ENCODE data around the gene EML6.

Gene EML6

GRCh38 chr2:54950811-54951210 is 227.3 kb downstream of the EML6 start:
- no peak for DNase-seq

GRCh38 chr2:54952425-54952824 is 229.0 kb downstream of the EML6 start:
- no peak for DNase-seq

DNA sequence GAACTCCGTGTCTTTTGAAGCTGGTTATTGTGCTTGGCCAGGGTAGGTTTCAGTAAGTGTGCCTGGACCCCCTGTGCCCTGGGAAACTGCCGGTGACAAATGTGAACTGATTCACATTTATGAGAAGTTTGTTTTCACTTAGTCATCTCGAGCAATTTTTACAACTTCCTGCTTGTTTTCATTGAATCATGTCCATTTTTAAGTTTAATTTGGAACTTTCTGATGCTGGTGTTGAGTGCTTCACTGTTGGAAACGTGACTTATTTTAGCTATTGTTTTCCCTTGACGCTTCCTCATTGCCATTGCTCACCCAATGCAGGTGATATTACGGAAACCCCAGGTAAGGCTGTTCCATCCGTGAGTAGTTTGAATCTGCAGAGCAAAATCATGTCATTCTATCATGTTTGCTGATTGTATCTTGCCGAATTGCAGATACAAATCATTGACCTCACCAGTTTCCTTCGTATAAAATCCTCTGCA is 229.6 kb downstream of the EML6 start:
- no peak for DNase-seq

DNA sequence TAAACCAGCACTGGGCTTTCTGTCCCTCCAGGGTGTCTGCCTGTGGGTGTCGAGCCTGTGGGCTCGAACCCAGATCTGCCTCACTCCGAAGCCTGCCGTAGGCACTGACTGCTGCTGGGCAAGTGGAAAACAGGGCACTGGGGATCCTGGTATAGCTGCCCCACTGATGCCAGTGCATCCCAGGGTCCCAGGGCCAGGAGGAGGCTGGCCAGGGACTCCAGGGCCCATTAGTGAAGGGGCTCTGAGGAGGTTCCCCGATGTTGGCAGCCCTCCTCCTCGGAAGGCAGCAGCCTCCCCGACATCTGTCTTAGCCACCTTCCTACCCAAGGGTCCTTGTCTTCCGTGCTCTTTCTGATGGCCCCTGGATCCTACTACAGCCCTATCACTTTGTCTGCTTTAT is 230.7 kb downstream of the EML6 start:
- DNase-seq = no peak

GRCh38 chr2:54954705-54955357 is 231.4 kb downstream of the EML6 start:
- DNase-seq = no peak

- DNase-seq = no peak
These were observed 232.1 kb downstream of the EML6 start for GRCh38 chr2:54955358-54956110.

DNA sequence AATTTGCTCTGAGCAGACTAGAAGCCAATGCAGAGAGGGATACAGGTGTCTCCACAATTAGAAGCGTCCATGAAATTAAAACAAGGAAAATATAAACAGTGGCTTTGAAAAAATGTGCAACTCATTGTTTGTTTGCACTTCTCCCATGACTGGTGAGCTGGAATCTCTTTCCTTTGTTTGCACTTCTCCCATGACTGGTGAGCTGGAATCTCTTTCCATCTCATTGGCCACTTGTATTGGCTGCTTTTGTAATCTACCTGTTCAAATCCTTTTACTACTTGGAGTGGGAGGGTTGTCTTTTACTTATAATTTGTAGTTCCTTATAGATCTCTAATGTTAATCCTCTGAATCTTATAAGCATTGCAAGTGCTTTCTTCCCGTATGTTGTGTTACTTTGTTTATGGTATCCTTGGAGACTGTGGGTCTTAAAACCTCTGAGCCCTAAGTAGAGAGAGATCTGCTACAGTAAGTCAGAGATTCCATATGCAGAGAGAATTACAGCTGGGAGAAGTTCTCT is 232.7 kb downstream of the EML6 start:
- no peak for DNase-seq

DNA sequence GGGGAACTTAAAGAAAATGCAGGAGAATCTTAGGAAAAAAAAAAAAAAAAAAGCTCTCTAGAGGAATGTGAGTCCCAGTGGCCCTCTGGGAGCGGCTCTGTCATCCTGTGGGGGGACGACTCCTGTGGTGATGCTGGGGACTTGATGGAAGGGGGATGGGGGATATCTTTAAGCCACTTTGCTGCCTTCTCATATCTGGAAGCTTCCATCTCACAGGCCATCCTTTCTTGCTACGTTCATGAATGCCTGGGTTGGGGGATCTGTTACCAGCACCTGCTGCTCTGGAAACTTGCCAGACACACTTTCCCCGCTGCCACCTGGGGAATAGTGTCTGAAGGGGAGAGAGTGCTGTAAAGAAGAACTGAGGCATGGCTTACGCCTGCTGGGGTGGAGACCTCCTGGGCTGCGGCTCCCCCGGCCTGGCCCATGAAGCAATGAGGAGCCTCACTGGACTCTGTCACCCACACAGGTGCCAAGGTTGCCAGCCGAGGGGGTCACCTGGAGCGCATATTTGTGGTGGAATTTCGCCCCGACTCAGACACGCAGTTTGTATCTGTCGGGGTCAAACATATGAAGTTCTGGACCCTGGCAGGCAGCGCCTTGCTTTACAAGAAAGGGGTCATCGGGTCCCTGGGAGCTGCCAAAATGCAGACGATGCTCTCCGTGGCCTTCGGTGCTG is 234.0 kb downstream of the EML6 start:
- DNase-seq = peak in 1 of 2 experiments; percentile 30

- DNase-seq = no peak
These were observed 235.4 kb downstream of the EML6 start for GRCh38 chr2:54958717-54959371.

GRCh38 chr2:54960164-54960563 is 236.7 kb downstream of the EML6 start:
- DNase-seq = no peak

- DNase-seq = no peak
These were observed 239.0 kb downstream of the EML6 start for GRCh38 chr2:54962511-54962910.

DNA sequence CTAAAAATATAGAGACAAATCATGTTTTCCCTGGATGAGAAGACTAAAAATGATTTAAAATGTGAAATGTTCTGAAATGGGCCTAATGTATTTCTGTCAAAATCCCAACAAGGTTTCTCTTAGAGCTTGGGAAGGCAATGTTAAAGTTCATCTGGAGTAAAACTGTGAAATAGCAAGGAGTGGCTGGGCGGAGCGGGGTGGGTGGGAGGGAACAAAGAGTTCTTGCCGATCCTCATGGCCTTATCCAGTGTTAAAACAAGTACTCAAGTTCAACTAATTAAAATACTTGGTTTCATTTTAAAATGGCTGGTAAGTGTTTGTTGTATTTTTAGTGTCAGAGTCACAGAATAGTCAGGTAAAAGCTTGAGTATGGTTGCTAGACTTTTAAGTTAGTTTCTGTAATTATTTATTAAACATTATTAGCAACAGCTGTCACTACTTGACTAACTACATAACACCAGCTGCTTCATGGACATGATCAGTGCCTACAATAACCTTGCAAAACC is 239.5 kb downstream of the EML6 start:
- DNase-seq = no peak

- DNase-seq = no peak
These were observed 240.0 kb downstream of the EML6 start for GRCh38 chr2:54963476-54963875.

DNA sequence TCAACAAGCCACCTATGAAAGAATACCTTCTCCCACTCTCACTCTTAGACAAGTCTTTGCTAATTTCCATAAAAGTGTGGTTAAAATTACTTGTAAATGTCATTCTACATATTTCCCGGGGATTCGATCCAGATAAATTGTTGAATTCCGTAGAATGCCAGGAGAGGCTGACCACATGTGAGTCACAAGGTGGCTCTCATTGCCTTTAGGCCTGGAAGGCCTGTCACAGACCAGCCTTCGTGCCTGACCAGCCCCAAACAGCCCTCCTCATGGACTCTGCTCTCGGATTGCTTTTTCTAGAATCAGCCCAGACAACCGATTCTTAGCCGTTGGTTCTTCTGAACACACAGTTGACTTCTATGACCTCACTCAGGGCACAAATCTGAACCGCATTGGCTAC is 240.8 kb downstream of the EML6 start:
- no peak for DNase-seq

DNA sequence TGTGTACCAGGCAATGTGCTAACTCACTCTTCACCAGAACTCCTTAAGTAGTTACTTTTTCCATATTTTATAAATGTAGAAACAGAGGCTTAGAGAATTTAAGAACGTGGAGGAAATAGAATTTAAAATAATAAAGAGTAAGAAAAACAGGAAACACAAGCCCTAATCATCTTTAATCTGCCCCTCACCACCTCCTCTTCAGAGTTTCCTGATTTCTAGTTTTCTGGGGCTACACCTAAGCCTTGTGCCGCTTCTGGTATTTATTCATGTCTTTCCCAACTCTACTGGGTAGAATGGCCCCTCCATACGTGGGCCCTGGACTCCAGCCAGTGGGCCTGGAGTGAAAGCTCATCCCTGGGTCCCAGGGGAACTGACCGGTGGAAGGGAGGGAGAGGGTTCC is 241.4 kb downstream of the EML6 start:
- no peak for DNase-seq

DNA sequence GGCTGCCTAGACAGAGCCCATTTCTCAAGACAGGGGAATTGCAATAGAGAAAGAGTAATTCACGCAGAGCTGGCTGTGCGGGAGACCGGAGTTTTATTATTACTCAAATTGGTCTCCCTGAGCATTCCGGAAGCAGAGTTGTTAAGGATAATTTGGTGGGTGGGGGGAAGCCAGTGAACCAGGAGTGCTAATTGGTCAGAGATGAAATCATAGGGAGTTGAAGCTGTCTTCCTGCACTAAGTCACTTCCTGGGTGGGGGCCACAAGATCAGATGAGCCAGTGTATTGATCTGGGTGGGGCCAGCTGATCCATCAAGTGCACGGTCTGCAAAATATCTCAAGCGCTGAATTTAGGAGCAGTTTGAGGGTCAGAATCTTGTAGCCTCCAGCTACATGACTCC is 242.0 kb downstream of the EML6 start:
- no peak for DNase-seq

DNA sequence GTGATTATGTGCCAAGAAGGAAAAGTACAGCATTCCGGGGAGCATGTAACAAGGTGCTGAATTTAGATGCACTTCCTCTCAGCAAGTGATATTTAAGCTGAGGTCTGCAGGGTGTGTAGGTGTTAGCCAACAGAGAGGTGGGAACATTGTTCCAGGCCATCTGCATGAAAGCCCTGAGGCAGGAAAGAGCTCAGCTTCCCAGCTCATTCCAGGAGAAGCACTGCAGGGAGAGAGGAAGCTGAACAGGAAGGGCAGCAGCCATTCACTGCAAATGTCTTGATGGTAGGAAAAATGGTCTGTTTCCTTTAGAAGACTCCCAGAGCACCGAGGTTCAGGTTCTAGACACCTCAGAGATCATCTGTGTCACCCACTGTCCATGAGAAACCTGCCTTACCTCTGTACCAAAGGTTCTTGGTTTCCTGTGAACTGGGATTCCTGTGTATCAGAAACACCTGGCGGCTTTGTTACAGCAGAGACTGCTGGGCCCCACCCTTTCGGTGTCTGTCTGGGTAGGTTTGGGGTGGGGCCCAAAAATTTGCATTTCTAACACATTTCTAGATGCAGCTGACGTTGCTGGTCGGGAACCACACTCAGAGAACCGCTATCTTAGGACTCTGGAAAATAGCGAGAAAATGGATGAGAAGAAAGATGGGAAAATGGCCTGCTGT is 242.8 kb downstream of the EML6 start:
- DNase-seq = no peak

GRCh38 chr2:54966837-54967236 is 243.4 kb downstream of the EML6 start:
- no peak for DNase-seq

DNA sequence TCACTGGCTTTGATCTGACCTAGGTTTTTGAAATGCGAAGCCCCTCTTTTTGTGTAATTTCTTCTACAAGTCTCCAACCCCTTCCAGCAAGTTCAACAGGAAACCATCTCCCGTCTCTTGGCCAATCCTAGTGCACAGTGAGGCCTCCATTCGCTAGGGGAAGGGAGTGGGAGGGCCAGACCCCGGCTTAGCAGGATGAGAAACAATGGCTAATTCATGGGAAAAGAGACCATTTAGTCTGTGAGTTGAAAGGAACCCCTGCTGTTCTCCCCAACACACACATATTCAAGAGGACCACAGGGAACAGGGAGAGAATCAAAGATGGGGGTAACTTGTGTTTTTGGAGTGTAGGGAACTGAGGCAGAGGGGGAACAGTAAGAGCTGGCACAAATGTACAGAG is 243.8 kb downstream of the EML6 start:
- no peak for DNase-seq

GRCh38 chr2:54967759-54968365 is 244.4 kb downstream of the EML6 start:
- no peak for DNase-seq

DNA sequence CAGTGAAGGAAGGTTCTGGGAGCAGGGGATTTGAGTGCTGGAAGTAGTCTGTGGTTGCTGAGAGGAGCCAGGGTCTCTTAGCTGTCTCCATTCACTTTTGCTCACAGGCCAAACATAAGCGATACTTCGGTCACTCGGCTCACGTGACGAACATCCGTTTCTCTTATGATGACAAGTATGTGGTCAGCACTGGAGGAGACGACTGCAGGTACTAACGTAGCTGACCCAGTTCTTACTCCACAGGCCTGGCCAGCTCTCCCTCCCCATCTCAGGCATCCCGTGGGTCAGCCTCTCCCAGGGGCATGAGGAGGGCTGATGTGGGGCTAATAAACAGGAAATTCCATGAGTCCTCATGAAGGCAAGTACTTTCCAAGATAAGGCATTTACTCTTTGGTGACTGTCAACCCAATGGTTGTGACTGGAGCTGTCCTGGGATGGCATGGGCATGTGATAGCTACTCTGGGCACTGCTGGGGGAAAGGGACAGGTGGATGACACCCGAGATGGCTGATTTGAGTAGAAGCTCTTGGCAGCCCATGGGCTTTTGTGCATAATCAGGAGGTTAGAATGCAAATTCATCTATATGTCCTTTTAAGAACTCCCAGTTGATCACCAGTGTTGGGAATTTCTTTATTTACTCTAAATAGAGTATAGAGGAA is 245.2 kb downstream of the EML6 start:
- DNase-seq = no peak
